B cell (primary cell): ENCODE measurements around the gene SPATA3.

Source experiments
- EZH2 ChIP-seq: IDR thresholded peaks from 2 replicates; pipeline ENCODE4 v1.6.1; 2012; ENCODE audit warnings: borderline replicate concordance, low read depth, mild to moderate bottlenecking, moderate library complexity, low read length; ENCODE audit not compliant: insufficient read depth, poor library complexity, severe bottlenecking
- TF ChIP-seq, protein P1 (sequence below): fragments of 200-600 bp; IDR thresholded peaks from one replicate; pipeline ENCODE4 v1.8.0; 2022; ENCODE audit warnings: antibody characterized with exemption, mild to moderate bottlenecking

- TF ChIP-seq, protein P1, sequence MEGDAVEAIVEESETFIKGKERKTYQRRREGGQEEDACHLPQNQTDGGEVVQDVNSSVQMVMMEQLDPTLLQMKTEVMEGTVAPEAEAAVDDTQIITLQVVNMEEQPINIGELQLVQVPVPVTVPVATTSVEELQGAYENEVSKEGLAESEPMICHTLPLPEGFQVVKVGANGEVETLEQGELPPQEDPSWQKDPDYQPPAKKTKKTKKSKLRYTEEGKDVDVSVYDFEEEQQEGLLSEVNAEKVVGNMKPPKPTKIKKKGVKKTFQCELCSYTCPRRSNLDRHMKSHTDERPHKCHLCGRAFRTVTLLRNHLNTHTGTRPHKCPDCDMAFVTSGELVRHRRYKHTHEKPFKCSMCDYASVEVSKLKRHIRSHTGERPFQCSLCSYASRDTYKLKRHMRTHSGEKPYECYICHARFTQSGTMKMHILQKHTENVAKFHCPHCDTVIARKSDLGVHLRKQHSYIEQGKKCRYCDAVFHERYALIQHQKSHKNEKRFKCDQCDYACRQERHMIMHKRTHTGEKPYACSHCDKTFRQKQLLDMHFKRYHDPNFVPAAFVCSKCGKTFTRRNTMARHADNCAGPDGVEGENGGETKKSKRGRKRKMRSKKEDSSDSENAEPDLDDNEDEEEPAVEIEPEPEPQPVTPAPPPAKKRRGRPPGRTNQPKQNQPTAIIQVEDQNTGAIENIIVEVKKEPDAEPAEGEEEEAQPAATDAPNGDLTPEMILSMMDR, result no peak
- no peak for TF ChIP-seq EZH2
These were observed 17.9 kb downstream of the SPATA3 start for GRCh38 chr2:231013820-231014219.
